Stimulated activated CD4-positive, alpha-beta T cell treated with anti-CD3 and anti-CD28 coated beads, Interleukin-1b, Interleukin-23, amount 100 ng/mL, for 24 hours (primary cell): ENCODE measurements around the gene ADAMTSL5.
A peak's percentile ranks its signal among the peaks of the same experiment; 100 is the strongest.

Experiments used
- DNase-seq, 4 experiments: peaks; one replicate each; pipeline ENCODE4 v3.0.0-alpha.2; 2020; ENCODE audit warnings: low read depth in 4 of 4, low spot score in 1 of 4

Gene ADAMTSL5

DNA sequence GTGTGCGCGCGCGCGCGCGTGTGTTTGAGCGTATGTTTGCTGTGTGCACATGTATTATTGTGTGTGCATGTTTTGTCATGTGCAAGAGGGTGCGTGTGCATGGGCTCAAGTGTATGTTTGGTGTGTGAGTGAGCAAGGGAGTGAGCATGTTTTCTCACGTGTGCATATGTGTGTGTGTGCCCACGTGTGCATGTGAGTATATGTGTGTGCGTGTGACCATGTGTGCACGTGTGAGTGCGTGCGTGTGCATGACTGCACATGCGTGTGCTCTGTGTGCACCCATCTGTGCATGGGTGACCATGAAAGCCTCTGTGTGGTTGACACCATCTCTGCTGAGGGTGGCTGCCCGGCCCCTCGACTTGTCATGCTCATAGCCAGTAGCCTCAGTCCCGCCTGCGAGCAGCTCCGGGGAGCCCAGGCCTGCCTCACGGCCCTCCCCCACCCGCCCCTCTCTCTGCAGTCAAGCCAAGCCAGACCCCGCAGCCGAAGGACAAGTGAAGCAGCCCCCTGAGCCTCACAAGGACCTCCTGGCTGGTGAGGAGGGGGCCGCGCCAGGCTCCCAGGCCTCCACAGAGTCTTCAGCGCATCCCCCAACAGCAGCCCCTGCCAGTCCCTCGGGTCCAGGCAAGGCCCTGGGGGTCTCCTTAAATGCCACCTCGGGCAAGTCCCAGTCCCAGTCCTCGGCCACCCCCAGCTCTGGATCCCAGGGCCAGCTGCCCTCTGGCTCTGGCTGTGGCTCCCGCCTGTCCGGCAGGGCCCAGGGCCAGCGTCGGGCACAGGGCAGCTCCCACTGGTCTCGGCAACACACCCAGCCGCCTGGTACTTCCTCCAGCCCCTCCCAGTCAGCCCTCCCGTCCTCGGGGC lies 15.9 kb downstream of the ADAMTSL5 start:
- no peak for DNase-seq

DNA sequence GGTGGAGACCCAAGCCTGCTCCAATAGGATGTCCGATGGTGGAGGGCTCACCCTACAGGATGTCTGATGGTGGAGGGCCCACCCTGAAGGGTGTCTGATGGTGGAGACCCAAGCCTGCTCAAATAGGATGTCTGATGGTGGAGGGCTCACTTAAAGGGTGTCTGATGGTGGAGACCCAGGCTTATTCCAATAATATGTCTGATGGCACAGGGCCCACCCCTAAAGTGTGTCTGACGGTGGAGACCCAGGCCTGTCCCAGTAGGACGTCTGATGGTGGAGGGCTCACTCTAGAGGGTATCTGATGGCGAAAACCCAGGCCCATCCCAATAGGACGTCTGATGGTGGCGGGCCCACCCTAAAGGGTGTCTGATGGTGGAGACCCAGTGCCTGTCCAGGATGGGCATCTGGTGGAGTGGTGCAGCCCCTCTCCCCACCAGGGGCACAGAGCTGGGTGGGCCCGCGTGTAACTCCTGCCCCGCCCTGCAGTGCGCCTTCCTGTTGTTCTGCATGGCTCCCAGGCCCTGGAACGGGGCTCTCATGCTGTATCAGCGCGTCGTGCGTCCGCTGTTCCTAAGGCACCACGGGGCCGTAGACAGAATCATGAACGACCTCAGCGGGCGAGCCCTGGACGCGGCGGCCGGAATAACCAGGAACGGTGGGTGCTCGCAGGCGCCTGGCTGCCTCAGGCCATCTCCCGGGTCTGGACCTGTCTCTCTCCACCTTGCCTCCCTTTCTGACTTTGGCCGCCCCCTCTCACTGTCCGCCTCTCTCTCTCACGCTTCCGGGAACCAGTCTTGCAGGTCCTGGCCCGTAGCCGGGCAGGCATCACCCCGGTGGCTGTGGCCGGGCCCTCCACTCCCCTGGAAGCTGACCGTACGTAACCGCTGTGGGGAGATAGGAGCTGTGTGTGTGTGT lies 16.8 kb downstream of the ADAMTSL5 start:
- no peak for DNase-seq

DNA sequence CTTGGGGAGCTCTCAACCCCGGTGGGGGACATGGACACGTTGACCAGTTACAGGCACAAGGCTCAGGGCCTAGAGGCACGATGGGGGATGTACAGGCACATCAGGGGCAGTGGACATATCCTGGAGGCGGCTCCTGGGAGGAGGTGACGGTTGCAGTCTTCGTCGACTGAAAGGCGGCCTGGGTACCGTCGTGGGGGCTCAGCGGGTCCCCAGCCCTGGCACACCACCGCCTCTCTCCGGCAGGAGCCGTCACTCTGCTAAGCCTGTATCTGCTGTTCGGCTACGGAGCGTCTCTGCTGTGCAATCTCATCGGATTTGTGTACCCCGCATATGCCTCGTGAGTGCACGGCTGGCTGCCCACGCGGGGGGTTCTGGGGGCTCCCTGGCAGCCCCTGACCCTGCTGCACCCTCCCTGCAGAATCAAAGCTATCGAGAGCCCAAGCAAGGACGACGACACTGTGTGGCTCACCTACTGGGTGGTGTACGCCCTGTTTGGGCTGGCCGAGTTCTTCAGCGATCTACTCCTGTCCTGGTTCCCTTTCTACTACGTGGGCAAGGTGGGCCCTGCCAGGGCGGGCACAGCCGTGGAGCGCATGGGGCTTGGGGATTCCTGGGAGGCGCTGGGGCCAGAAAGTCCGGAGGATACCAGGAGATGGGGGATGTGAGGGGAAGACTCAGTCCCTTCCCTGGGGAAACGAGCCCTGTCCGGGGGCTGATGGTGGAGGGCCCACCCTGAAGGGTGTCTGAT lies 17.6 kb downstream of the ADAMTSL5 start:
- no peak for DNase-seq

DNA sequence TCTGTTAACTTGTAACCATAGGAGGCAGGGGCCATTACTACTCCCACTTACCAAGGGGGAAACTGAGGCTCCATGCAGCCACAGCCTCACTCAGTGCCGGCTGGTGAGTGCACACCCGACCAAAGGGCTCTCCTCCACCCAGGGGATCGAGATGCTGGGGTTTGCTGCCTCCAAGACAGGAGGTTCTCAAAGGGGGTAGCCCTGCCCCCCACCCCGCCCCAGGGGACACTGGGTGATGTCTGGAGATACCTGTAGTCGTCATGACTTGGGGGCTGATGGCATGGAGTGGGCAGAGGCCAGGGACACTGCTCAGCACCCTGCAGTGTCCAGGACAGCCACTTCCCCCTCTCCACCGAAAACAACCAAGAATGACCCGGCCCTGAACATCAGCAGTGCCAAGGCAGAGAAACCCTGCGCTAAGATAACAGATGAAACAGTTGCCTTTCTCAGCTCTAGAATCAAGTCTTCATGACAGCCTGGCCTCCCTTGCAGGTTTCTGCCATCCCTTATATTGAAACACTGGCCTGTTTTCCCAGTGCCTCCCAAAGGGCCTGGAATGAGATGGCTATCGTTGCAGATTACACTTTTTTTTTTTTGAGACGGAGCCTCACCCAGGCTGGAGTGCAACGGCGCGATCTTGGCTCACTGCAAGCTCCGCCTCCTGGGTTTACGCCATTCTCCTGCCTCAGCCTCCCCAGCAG lies 18.6 kb downstream of the ADAMTSL5 start:
- DNase-seq = no peak

DNA sequence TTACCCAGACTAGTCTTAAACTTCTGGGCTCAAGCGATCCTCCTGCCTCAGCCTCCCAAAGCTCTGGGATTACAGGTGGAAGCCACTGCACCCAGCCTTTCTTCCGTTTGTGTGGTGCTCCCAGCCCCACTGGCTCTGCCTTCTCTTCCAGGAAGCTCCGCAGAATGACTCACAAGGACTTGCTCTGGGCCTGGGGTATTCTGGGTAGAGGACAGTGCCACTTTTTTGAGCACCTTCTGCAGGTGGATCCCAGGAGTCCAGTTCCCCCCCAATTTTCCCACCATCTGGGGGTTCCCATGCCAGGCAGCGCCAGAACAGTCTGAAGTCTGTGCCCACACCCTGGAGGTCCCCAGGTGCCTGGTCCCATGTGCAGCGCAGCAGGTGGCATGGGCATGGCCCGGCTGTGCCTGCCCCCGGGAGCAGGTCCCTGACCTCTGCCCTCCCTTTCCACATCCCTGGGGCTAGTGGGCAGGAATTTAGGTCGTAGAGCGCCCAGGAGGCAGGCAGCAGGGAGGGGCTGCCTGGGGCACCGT lies 20.3 kb downstream of the ADAMTSL5 start:
- DNase-seq = no peak

GRCh38 chr19:1491849-1492170 lies 21.0 kb downstream of the ADAMTSL5 start:
- no peak for DNase-seq

DNA sequence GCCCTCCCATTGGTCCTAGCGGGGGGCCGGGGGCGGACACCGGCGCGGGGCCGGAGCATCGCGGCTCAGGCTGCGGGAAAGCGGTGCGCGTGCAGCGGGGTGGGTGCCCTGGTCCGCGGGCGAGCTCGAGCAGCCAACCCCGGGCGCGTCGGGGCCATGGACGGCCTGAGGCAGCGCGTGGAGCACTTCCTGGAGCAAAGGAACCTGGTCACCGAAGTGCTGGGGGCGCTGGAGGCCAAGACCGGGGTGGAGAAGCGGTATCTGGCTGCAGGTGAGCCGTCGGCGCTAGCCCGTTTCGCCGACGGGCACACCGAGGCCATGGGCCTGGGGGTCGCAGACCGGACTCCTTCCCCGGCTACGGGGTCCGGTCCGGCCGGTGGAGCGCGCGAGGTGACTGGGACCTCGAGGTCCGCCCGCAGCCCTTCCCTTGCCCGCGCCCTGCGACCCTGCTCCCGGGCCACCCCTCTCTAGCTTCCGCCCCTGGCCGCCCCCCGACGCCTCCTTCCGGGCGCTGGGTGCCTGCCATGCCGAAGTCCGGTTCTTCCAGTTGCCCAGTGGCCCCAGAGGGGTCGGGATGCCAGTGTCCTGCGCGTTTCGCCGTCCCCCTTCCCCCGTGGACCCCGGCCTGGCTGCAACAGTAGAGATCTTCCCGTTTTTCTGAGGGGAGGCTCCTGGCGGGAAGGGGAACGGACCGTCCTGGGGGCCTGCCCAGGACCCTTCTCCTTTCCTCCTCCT lies 21.5 kb downstream of the ADAMTSL5 start, which contains the start of gene REEP6:
TSS of gene REEP6 (plus strand) at position 68 of the 735 bp plus-strand sequence. CDS start at position 157, 89 bp downstream.
- DNase-seq = no peak

DNA sequence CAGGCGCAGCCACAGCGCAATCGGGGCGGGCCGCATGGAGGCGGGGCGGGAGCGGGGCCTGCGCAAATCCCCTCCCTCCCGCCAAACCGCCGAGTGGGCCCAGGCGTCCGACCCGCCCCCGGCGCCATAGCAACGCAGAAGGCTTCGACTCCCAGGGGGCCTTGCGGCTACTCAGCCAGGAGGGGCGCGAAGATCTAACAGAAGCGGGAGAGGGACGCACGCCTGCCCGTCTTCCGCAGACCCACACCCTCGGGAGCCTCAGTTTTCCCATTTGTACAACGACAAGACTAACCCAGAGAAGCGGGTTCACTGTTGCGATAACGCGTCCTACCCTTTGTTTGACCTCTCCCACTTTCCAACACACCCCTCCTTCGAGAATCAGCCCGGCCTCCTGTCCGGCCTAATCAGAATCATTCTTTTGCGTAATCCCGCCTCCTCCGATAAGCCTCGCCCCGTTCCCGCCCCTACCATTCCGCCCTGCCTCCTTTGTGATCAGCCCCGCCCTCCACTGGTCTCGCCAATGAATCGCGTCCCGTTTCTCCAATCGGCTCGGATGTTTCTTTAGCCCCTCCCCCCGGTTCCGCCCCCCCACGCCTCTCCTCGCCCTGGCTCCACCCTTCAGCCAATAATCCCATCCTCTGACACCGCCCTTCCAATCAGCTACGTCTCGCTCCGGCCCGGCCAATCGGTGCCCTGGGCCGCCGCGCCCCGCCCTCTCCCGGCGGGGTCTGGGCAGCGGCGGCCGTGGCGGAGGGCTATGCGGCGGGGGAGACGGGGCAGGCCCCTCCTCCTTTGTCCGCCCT lies 22.3 kb downstream of the ADAMTSL5 start, which contains the start of gene PCSK4:
TSS of gene PCSK4 (minus strand) at position 40 of the 803 bp plus-strand sequence. CDS start at position 36, 4 bp downstream.
- DNase-seq = peak; percentile 91 to 98 (median 96)

- DNase-seq = no peak
Measured at GRCh38 chr19:1489463-1490310, 23.1 kb downstream of the ADAMTSL5 start.

- no peak for DNase-seq
Measured at GRCh38 chr19:1488282-1488601, 24.6 kb downstream of the ADAMTSL5 start.

DNA sequence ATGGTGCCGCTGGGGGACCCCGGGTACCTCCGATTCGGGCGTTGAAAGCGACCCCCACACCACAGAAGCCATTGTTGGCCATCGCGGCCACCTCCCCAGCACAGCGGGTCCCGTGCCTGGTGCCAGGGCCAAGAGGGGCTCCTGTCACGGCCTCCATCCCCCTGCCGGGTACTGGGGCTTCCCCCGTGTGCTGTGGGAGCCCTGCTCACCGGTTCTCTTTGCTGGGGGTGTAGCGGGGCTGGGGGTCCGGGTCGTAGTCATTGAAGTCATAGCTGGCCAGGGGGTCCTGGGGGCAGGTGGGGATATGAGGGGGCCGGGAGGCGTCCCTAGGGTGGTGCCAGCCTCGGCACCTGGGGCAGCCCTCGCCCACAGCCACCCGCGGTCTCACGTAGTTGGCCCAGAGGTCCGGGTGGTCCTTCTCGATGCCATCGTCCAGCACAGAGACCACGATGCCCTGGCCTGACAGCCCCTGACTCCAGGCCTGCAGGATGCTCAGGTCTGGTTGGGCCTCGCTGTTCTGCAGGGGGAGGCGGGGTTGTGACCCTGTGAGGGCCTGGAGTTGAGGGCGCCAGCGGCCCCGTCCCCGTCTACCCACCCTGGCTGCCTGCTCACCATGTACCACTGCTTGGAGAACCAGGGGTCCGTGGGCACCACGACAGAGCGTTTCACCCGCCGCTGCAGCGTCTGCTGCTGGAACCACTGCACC lies 25.1 kb downstream of the ADAMTSL5 start:
- no peak for DNase-seq

GRCh38 chr19:1486720-1487575 lies 25.9 kb downstream of the ADAMTSL5 start:
- DNase-seq = no peak

DNA sequence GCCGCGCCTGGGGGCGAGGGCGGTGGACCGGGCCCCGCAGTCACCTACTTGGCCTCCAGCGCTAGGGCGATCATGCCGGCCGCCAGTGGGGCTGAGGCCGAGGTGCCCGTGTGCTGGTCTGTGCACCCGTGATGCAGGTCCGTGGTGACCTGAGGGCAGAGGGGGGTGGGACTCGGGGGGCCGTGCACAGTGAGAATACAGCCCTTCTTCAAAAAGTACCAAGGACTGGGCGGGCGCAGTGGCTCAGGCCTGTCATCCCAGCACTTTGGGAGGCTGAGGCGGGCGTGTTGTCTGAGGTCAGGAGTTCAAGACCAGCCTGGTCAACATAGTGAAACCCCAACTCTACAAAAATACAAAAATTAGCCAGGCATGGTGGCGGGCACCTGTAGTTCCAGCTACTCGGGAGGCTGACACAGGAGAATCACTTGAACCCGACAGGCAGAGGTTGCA lies 28.8 kb downstream of the ADAMTSL5 start:
- no peak for DNase-seq

GRCh38 chr19:1483131-1483978 lies 29.5 kb downstream of the ADAMTSL5 start:
- DNase-seq = no peak

DNA sequence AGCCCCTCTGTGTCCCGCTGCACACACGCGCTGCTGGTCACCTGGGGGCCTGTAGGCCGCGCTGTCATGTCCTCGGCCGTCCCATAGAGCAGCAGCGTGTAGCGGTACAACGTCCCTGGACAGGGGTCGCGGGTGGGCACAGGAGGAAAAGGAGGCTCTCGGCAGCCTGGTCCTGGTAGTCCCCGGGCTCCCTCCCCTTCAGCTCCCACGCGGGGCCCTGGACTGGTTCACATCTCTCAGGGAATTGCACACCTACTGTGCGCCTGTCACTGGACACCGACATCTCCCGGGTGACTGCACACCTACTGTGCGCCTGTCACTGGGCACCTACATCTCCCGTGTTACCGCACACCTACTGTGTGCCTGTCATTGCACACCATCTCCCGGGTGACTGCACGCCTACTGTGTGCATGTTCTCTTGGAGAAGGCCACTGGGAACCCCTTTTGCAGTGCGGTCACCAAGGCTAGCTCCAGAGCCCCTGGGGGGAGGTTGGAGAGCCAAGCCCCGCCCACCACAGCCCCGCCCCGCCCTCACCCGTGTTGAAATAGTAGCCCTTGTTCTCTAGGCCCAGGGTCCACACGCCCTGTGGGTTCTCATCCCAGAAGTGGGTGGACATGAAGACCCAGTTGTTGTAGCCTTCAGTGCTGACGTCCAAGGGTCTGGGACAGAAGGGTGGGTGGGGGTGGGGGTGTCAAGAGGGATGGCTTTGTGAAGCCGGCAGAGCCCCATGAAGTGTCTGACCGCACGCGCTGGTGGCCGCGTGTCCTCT lies 30.3 kb downstream of the ADAMTSL5 start:
- no peak for DNase-seq
